ENCODE results near the gene TMEM273. TPM values are rescaled to one million over a fixed set of nuclear protein-coding genes. Genes with fewer than 3 reads are reported as not detected.

The TMEM273 gene
- total and polyA plus RNA-seq, 10 of the 15 experiments (the other 5 are each of a cell fraction or from before 2014, with no cell fraction given): 10.3 to 46.3 (median 26.4) TPM

GRCh38 chr10:49117376-49118070, 70.7 kb downstream of the TMEM273 start (continued):
- TF ChIP-seq ZBTB40 (IDR thresholded peaks at IDR 0.05; ENCODE audit: borderline replicate concordance) (no peak), RUNX3 (IDR thresholded peaks at IDR 0.05; ENCODE audit: low read length) (no peak), STAT3 (IDR thresholded peaks at IDR 0.05; ENCODE audit: low read depth, low read length) (no peak), EP300 (IDR thresholded peaks at IDR 0.05; ENCODE audit: borderline replicate concordance in 1 of 2, control insufficient read depth in 1 of 2, low read depth in 2 of 2, low read length in 2 of 2) (no peak)

GRCh38 chr10:49116509-49117375, 71.4 kb downstream of the TMEM273 start:
- 32% methylated on average over 5 of the region's 5 CpGs for WGBS (ENCODE audit: insufficient coverage, insufficient replicate concordance, low lambda C conversion rate, missing lambda C conversion rate)
- CTCF ChIA-PET: no interaction called here
- ATAC-seq: no peak
- H3K4me3 ChIP-seq: no peak overlapping the region
- BruUV-seq (replicated peaks): no TSS peak
- H2AFZ ChIP-seq (ENCODE audit: control insufficient read depth, low read depth, low read length): no peak overlapping the region
- no peaks in the 10 kb centered on the region for H3K79me2 ChIP-seq (ENCODE audit: control insufficient read depth, insufficient read depth, low read length)
- no peaks in the 10 kb centered on the region for H3K36me3 ChIP-seq (ENCODE audit: control insufficient read depth in 2 of 2, insufficient read depth in 2 of 2, low read length in 1 of 2)
- H3K9ac ChIP-seq (ENCODE audit: control insufficient read depth, insufficient read depth, low read length): no peak overlapping the region
- no peak for DNase-seq (ENCODE audit: low read depth, low spot score)
- H3K9me3 ChIP-seq (replicated peaks; ENCODE audit: control insufficient read depth, insufficient read depth, low read length): no peaks in the 10 kb centered on the region
- SMC1A ChIA-PET (ENCODE audit: uncharacterized antibody, unreplicated experiment): no interaction called here
- H3K4me2 ChIP-seq (ENCODE audit: control insufficient read depth, insufficient read depth): no peak overlapping the region
- RAD21 ChIA-PET (ENCODE audit: unreplicated experiment): no interaction called here
- H3K27ac ChIP-seq (ENCODE audit: control insufficient read depth, insufficient read depth): no peak overlapping the region
- in situ Hi-C loops (cut with MboI): no loop called here
- peaks cover 5 to 17% of the 10 kb centered on the region in 2 experiments for H3K27me3 ChIP-seq (replicated peaks in 1 of 2; ENCODE audit: control insufficient read depth in 2 of 2, insufficient read depth in 2 of 2, low read length in 1 of 2)
- intact Hi-C loops (cut with micrococcal nuclease; ENCODE audit: unreplicated experiment): no loop called here
- no peaks in the 10 kb centered on the region for H3K4me1 ChIP-seq (ENCODE audit: control insufficient read depth, insufficient read depth, low read length)
- no peaks in the 10 kb centered on the region for H4K20me1 ChIP-seq (ENCODE audit: control insufficient read depth, insufficient read depth)
- no peak for FAIRE-seq
- POLR2A ChIA-PET: no interaction called here
- no peak for TF ChIP-seq SPI1 (IDR thresholded peaks at IDR 0.05; ENCODE audit: borderline replicate concordance, insufficient read depth, low read depth, low read length)
- no peak for TF ChIP-seq ZNF274 (IDR thresholded peaks at IDR 0.05; ENCODE audit: insufficient read depth, insufficient read length)
- TF ChIP-seq YY1 (IDR thresholded peaks at IDR 0.05; ENCODE audit: low read depth, low read length): no peak
- TF ChIP-seq EED (IDR thresholded peaks at IDR 0.05; ENCODE audit: low read depth): no peak
- TF ChIP-seq IKZF2 (IDR thresholded peaks at IDR 0.05): no peak
- no peak for TF ChIP-seq IRF4 (IDR thresholded peaks at IDR 0.05; ENCODE audit: low read depth, low read length)
- no peak for TF ChIP-seq E2F8 (IDR thresholded peaks at IDR 0.05; ENCODE audit: low read depth, partially characterized antibody)
- TF ChIP-seq NR2F1 (conservative IDR thresholded peaks at IDR 0.05): no peak
- no peak for TF ChIP-seq TCF12 (IDR thresholded peaks at IDR 0.05; ENCODE audit: low read depth, low read length)
- TF ChIP-seq PML (IDR thresholded peaks at IDR 0.05; ENCODE audit: low read length): no peak
- no peak for TF ChIP-seq RELA (IDR thresholded peaks at IDR 0.05; ENCODE audit: borderline replicate concordance, partially characterized antibody)

Data from GM12878 (cell line).